IMR-90 (cell line): ENCODE measurements around the gene S100A8.

Experiments
- BHLHE40 ChIP-seq: fragments of 150-350 bp; IDR thresholded peaks from 2 replicates; pipeline ENCODE4 v1.6.1; 2016; ENCODE audit warnings: mild to moderate bottlenecking, low read depth, low read length
- CEBPB ChIP-seq: IDR thresholded peaks from 2 replicates; pipeline ENCODE4 v1.6.1; 2012; ENCODE audit warnings: low read depth, low read length, improper control_type of control experiment
- CHD1 ChIP-seq: IDR thresholded peaks from 2 replicates; pipeline ENCODE4 v1.6.1; 2012; ENCODE audit warnings: low read depth, low read length, improper control_type of control experiment
- CTCF ChIP-seq: conservative IDR thresholded peaks from 2 replicates; pipeline ENCODE4 v1.5.1; 2012; ENCODE audit warnings: mild to moderate bottlenecking, low read depth, low read length, improper control_type of control experiment
- ELK1 ChIP-seq: fragments of 150-350 bp; IDR thresholded peaks from 2 replicates; pipeline ENCODE4 v1.6.1; 2016; ENCODE audit warnings: low read depth, mild to moderate bottlenecking, low read length, moderate library complexity, borderline replicate concordance
- FOS ChIP-seq: fragments of 150-350 bp; IDR thresholded peaks from 2 replicates; pipeline ENCODE4 v1.6.1; 2016; ENCODE audit warnings: low read depth, low read length
- MAZ ChIP-seq: IDR thresholded peaks from 2 replicates; pipeline ENCODE4 v1.6.1; 2012; ENCODE audit warnings: low read depth, mild to moderate bottlenecking, low read length, improper control_type of control experiment, moderate library complexity, borderline replicate concordance
- MXI1 ChIP-seq: IDR thresholded peaks from 2 replicates; pipeline ENCODE4 v1.6.1; 2012; ENCODE audit warnings: low read depth, mild to moderate bottlenecking, low read length, moderate library complexity, borderline replicate concordance
- POLR2A ChIP-seq: IDR thresholded peaks from 2 replicates; pipeline ENCODE4 v1.6.1; 2012; ENCODE audit warnings: mild to moderate bottlenecking, low read depth, low read length
- RAD21 ChIP-seq: IDR thresholded peaks from 2 replicates; pipeline ENCODE4 v1.6.1; 2012; ENCODE audit warnings: low read length, improper control_type of control experiment
- RCOR1 ChIP-seq: IDR thresholded peaks from 2 replicates; pipeline ENCODE4 v1.6.1; 2012; ENCODE audit warnings: mild to moderate bottlenecking, low read length, improper control_type of control experiment; ENCODE audit not compliant: insufficient replicate concordance
- RFX5 ChIP-seq: IDR thresholded peaks from 2 replicates; pipeline ENCODE4 v1.8.0; 2012; ENCODE audit warnings: low read depth, mild to moderate bottlenecking, low read length, moderate library complexity
- SMC3 ChIP-seq: fragments of 150-350 bp; IDR thresholded peaks from 2 replicates; pipeline ENCODE4 v1.6.1; 2016; ENCODE audit warnings: low read depth, mild to moderate bottlenecking, antibody characterized with exemption, low read length, moderate library complexity
- USF2 ChIP-seq: fragments of 150-350 bp; IDR thresholded peaks from 2 replicates; pipeline ENCODE4 v1.6.1; 2017; ENCODE audit warnings: mild to moderate bottlenecking, antibody characterized with exemption, low read length, low read depth

GRCh38 chr1:153431427-153431826 is 40.6 kb upstream of the S100A8 start:
- TF ChIP-seq CTCF, result no peak
- TF ChIP-seq BHLHE40, result no peak
- no peak for TF ChIP-seq USF2
- TF ChIP-seq POLR2A, result no peak
- TF ChIP-seq CHD1, result no peak
- TF ChIP-seq CEBPB, result no peak
- no peak for TF ChIP-seq ELK1
- no peak for TF ChIP-seq SMC3
- TF ChIP-seq FOS, result no peak
- TF ChIP-seq MAZ, result no peak
- no peak for TF ChIP-seq RAD21
- TF ChIP-seq MXI1, result no peak
- no peak for TF ChIP-seq RCOR1
- no peak for TF ChIP-seq RFX5
